Natural killer cell (primary cell): ENCODE results near the gene BSN. TPM values are rescaled to one million over a fixed set of nuclear protein-coding genes. Genes with fewer than 3 reads are reported as not detected.

Source experiments
- ATAC-seq, 3 donors: fragments of 150-1000 bp in 2 of 3; fragments of 200-7000 bp in 1 of 3; cut with Tn5 transposase; 1 replicate in 1 of 3; 2 replicates in 2 of 3; pipeline ENCODE4 v1.10.0; 2021; ENCODE audit warnings: mild to moderate bottlenecking in 2 of 3, moderate library complexity in 2 of 3
- DNase-seq, 2 donors: peaks; one replicate each; pipeline versions ENCODE4 v3.0.0 to v3.0.0-alpha.2; 2013 to 2021; ENCODE audit warnings: mixed read lengths in 1 of 2
- H3K27ac ChIP-seq: one replicate; pipeline ENCODE4 v1.5.1; 2013; ENCODE audit warnings: mild to moderate bottlenecking, low read length
- H3K27me3 ChIP-seq: one replicate; pipeline ENCODE4 v1.6.1; 2013; ENCODE audit warnings: low read length; ENCODE audit not compliant: control insufficient read depth, insufficient read depth
- H3K36me3 ChIP-seq: one replicate; pipeline ENCODE4 v1.6.1; 2013; ENCODE audit warnings: low read length; ENCODE audit not compliant: control insufficient read depth, insufficient read depth
- H3K4me1 ChIP-seq: one replicate; pipeline ENCODE4 v1.6.1; 2013; ENCODE audit warnings: low read length; ENCODE audit not compliant: control insufficient read depth, insufficient read depth
- H3K4me3 ChIP-seq: one replicate; pipeline ENCODE4 v1.5.1; 2013; ENCODE audit warnings: low read length
- H3K9me3 ChIP-seq: one replicate; pipeline ENCODE4 v1.6.1; 2013; ENCODE audit warnings: low read length; ENCODE audit not compliant: control insufficient read depth, insufficient read depth
- H3K27ac Mint-ChIP-seq, 2 donors: one replicate each; pipeline ENCODE4 v1.8.0; 2022; ENCODE audit warnings: mild to moderate bottlenecking in 2 of 2, mixed read lengths in 2 of 2, moderate library complexity in 1 of 2
- H3K27me3 Mint-ChIP-seq, 2 donors: one replicate each; pipeline ENCODE4 v1.8.0; 2022; ENCODE audit warnings: low read depth in 2 of 2, mixed read lengths in 2 of 2
- H3K36me3 Mint-ChIP-seq: one replicate; pipeline ENCODE4 v1.8.0; 2022; ENCODE audit warnings: mixed read lengths
- H3K4me1 Mint-ChIP-seq, 2 donors: one replicate each; pipeline ENCODE4 v1.8.0; 2022; ENCODE audit warnings: mixed read lengths in 2 of 2
- H3K4me3 Mint-ChIP-seq: one replicate; pipeline ENCODE4 v1.8.0; 2022; ENCODE audit warnings: mild to moderate bottlenecking, moderate library complexity, mixed read lengths
- H3K9me3 Mint-ChIP-seq, 2 donors: one replicate each; pipeline ENCODE4 v1.8.0; 2022; ENCODE audit warnings: mixed read lengths in 2 of 2
- WGBS: methylation state at CpG from one replicate; pipeline ENCODE4 v1.1.7; 2013; ENCODE audit warnings: missing lambda C conversion rate; ENCODE audit not compliant: insufficient coverage; 5-methylcytosine and 5-hydroxymethylcytosine counted together
- intact Hi-C: fragments of 100-400 bp; cut with micrococcal nuclease; formaldehyde crosslinking; loops from one replicate; pipeline ENCODE4 v1.14.2; 2022
- total RNA-seq, 4 donors: library from RNA; stranded (reverse); fragments of 120-200 nt in 1 of 4; gene quantifications; one replicate each; pipeline versions ENCODE4 v1.2.3 to v1.2.4, GENCODE V29; 2013 to 2022
- TF ChIP-seq, protein P1 (sequence below): fragments of 200-600 bp; IDR thresholded peaks from one replicate; pipeline ENCODE4 v1.8.0; 2022; ENCODE audit warnings: antibody characterized with exemption

The BSN gene
- total RNA-seq, 3 donors from 2014 or later (not counting 1 experiment from before 2014, with no cell fraction given), result 0.33 to 0.41 (median 0.35) TPM

DNA sequence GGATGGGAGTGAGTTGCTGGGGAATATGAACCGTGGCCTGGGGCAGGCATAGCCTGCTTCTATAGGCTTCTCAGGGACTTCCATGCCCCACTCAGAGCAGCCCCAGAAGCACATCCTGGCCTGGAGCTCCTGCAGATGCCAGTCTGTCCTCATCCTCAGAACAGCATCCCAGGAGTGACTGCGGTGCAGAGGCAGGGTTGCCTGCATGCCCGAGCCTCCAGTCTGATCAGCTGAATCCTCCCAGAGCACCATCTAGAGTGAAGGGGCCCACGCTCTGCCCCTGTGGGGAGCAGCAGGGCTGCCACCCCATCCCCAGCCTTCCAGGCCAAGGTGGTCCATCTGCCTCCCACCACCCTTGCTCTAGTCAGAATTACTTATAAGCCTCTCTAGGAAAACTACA lies 75.2 kb downstream of the BSN start:
- DNase-seq (no peak), ATAC-seq (no peak)
- peaks cover 20 to 25% of the 10 kb centered on the region in 2 donors for H3K27me3 Mint-ChIP-seq
- peaks cover 5% of the 10 kb centered on the region for H3K36me3 Mint-ChIP-seq
- intact Hi-C loops, result no loop called here
- no peaks in the 10 kb centered on the region for H3K9me3 Mint-ChIP-seq
- H3K4me1 Mint-ChIP-seq, result peaks cover 5 to 7% of the 10 kb centered on the region in 2 donors
- Histone ChIP-seq H3K4me1 (no peaks in the 10 kb centered on the region), H3K36me3 (no peaks in the 10 kb centered on the region), H3K9me3 (no peaks in the 10 kb centered on the region), H3K4me3 (no peak overlapping the region), H3K27ac (no peak overlapping the region), H3K27me3 (no peaks in the 10 kb centered on the region)
- 87% methylated on average over 4 of the region's 4 CpGs for WGBS
- no peak overlapping the region for H3K27ac Mint-ChIP-seq
- TF ChIP-seq, protein P1, sequence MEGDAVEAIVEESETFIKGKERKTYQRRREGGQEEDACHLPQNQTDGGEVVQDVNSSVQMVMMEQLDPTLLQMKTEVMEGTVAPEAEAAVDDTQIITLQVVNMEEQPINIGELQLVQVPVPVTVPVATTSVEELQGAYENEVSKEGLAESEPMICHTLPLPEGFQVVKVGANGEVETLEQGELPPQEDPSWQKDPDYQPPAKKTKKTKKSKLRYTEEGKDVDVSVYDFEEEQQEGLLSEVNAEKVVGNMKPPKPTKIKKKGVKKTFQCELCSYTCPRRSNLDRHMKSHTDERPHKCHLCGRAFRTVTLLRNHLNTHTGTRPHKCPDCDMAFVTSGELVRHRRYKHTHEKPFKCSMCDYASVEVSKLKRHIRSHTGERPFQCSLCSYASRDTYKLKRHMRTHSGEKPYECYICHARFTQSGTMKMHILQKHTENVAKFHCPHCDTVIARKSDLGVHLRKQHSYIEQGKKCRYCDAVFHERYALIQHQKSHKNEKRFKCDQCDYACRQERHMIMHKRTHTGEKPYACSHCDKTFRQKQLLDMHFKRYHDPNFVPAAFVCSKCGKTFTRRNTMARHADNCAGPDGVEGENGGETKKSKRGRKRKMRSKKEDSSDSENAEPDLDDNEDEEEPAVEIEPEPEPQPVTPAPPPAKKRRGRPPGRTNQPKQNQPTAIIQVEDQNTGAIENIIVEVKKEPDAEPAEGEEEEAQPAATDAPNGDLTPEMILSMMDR, result no peak
- no peak overlapping the region for H3K4me3 Mint-ChIP-seq

DNA sequence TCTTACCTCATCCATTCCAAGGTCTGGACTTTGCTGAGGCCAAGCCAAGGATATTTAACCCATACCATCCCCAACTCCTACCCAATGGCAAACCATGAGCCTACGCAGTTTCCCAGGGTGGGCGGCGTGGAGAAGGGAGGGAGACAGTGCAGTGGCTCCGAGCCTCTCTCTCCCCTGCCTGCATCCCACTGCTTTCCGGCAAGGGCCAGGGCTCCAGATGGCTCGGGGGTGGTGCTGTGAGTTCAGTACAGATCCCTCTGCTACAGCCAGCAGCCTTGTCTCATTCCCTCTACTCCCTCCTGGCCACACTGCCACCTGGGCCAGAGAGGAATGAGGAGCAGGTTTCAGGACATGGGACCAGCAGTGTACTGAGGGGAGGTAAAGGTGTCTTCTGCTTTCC lies 75.6 kb downstream of the BSN start:
- H3K36me3 ChIP-seq, result no peaks in the 10 kb centered on the region
- Mint-ChIP-seq H3K4me1 (peaks cover 5 to 7% of the 10 kb centered on the region in 2 donors), H3K9me3 (no peaks in the 10 kb centered on the region), H3K27me3 (peaks cover 20 to 25% of the 10 kb centered on the region in 2 donors), H3K36me3 (peaks cover 5% of the 10 kb centered on the region), H3K4me3 (no peak overlapping the region), H3K27ac (no peak overlapping the region)
- no peak overlapping the region for H3K27ac ChIP-seq
- TF ChIP-seq, protein P1, result no peak
- intact Hi-C loops, result no loop called here
- ATAC-seq (no peak), DNase-seq (no peak)
- no peaks in the 10 kb centered on the region for H3K27me3 ChIP-seq
- H3K4me3 ChIP-seq, result no peak overlapping the region
- no peaks in the 10 kb centered on the region for H3K4me1 ChIP-seq
- WGBS, result 97% methylated on average over 6 of the region's 6 CpGs
- no peaks in the 10 kb centered on the region for H3K9me3 ChIP-seq

DNA sequence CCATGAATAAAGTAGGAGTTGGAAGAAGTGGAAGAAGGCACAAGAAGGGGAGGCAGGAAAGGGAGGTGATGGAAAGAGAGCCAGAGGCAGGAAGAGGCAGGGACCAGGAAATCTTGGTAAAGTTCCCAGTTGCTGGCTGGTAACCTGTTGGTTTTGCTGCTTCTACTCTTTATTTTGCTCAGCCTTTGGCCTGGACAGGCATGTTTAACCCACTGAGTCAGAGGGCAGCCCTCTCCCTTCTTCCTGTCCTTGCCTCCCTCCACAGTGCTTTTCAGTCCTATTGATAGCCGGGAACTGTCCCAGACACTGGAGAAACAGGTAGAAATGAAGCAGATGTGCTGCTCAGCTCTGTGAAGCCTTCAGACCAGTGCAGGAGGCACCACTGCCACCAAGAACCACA lies 76.5 kb downstream of the BSN start:
- no peak overlapping the region for H3K27ac Mint-ChIP-seq
- H3K4me1 ChIP-seq, result no peaks in the 10 kb centered on the region
- no peaks in the 10 kb centered on the region for H3K9me3 ChIP-seq
- TF ChIP-seq, protein P1, result no peak
- no peak overlapping the region for H3K4me3 Mint-ChIP-seq
- H3K4me3 ChIP-seq, result no peak overlapping the region
- H3K36me3 Mint-ChIP-seq, result peaks cover 5% of the 10 kb centered on the region
- H3K27me3 Mint-ChIP-seq, result peaks cover 20 to 25% of the 10 kb centered on the region in 2 donors
- peaks cover 5 to 7% of the 10 kb centered on the region in 2 donors for H3K4me1 Mint-ChIP-seq
- H3K9me3 Mint-ChIP-seq, result no peaks in the 10 kb centered on the region
- no peaks in the 10 kb centered on the region for H3K36me3 ChIP-seq
- WGBS, result 87% methylated on average over 1 of the region's 1 CpG
- DNase-seq (no peak), ATAC-seq (no peak)
- no peak overlapping the region for H3K27ac ChIP-seq
- intact Hi-C loops, result no loop called here
- no peaks in the 10 kb centered on the region for H3K27me3 ChIP-seq

DNA sequence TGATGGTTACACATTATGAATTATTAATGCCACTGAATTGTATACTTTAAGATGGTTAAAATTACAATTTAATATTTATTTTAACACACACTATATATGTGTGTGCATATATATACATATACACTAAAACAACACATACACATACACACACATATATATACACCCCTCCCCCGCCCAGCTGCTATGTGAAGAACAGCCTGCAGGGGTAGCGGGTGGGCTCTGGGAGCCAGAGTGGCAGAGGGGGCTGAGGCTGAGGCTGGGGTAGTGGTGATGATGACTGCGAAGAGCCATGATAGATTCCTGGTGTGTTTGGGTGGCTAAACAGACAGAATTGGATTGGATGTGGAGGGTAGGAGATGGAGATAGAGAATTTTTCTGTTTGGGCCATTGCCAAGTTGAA lies 80.5 kb downstream of the BSN start:
- Mint-ChIP-seq H3K4me1 (no peaks in the 10 kb centered on the region), H3K36me3 (peaks cover 5% of the 10 kb centered on the region), H3K27me3 (peaks cover 20 to 25% of the 10 kb centered on the region in 2 donors), H3K4me3 (no peak overlapping the region), H3K9me3 (no peaks in the 10 kb centered on the region), H3K27ac (no peak overlapping the region)
- intact Hi-C loops, result no loop called here
- no peak for DNase-seq
- ATAC-seq, result no peak
- Histone ChIP-seq H3K27ac (no peak overlapping the region), H3K9me3 (no peaks in the 10 kb centered on the region), H3K27me3 (no peaks in the 10 kb centered on the region), H3K4me1 (no peaks in the 10 kb centered on the region), H3K4me3 (no peak overlapping the region), H3K36me3 (no peaks in the 10 kb centered on the region)
- TF ChIP-seq, protein P1, result no peak
- WGBS, result 83% methylated on average over 3 of the region's 3 CpGs
